NCI-H146 treated with DMSO at 0.1 percent for 48 hours (cell line): Measurements from ENCODE around the gene RAN.
"Not testable (repeated sequence)": the region's sequence is repeated elsewhere in the genome, so short reads cannot be mapped to it uniquely, and the experiment has no call there.

Experiments used
- DNase-seq: peaks from one replicate; lab custom pipeline; 2025; ENCODE audit not compliant: unreplicated experiment; lab: John Stamatoyannopoulos, UW

The RAN gene

DNA sequence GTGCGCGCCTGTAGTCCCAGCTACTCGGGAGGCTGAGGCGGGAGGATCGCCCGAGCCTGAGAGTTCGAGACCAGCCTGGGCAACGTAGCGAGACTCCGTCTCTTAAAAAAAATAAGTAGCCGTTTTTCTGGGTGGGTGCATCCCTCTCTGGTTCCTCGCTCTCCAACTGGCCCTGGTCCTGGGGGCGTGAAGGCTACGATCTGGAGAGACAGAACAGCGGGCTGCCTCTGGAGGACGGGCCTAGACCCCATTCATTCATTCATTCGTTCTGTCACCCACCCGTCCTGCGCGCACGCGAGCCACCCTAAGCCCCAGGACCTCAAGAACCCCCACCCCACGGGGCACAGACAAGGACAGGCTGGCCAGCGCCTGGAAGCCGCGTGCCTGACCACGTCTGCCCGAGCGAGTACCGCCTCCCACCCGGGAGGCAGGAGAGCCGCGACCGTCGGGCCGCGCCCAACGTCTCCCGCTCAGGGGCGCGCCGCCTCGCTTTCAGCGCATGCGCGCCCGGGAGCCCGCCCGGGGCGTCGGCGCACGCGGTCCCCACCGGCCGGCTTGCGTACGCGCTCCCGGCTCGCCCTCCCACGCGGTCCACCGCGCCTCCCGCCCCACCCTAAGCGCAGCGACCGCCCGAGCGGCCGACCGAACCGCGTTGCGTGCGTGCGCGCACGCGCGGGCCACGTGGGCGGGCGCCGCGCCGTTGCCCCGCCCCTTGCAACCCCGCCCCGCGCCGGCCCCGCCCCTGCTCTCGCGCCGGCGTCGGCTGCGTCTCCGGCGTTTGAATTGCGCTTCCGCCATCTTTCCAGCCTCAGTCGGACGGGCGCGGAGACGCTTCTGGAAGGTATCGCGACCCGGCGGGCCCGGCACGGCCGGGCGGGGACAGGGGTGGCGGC, at the start of gene RAN:
Gene RAN, plus strand, starts transcription at position 781 of the 893 bp plus-strand sequence. CDS start 528 bp downstream, outside the sequence.
- DNase-seq: peak; percentile 68

DNA sequence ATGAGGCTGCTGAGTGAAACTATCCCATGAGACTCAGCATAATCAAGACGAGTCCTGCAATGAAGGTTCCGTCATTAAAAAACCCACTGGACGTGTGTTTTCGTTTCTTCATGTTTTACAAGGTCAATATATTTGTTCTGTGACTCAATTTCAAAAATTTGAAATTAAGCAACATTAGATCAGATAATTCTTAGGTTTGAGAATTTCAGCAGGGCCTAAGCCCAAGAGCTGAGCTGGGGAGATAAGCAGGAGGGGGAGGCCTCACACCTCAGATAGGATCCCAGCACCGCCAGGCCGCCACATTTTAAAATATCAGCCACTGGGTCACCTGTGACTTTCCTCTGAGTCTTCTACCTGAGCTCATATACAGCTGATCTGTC, 46.1 kb upstream of the RAN start:
- DNase-seq: no peak

DNA sequence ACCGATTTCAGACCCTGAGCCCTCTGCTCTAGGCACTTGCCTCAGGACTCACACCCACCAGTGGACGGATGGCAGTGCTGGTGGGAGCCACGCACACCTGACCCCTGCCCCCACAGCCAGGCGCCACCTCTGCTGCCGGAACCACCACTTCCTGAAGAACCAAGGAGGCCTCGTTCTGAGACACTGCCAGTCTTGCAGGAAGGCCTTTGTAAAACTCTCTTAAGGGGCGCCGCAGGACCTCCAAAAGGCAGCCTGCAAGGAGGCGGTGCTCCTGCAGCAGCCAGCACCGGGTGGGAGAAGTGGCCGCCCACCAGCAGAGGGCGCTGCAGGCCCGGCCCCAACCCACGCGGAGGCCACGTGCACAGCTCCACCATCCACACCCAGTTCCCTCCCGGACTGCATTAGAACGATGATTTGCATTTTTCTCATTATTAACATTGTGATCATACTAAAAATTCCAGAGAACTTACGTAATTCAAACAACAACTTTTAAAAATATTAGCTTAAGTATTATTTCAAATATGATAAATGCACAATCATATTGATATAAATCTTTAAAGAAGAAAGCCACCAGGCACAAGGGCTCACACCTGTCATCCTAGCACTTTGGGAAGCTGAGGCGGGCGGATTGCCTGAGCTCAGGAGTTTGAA, 45.6 kb upstream of the RAN start:
- DNase-seq: no peak

DNA sequence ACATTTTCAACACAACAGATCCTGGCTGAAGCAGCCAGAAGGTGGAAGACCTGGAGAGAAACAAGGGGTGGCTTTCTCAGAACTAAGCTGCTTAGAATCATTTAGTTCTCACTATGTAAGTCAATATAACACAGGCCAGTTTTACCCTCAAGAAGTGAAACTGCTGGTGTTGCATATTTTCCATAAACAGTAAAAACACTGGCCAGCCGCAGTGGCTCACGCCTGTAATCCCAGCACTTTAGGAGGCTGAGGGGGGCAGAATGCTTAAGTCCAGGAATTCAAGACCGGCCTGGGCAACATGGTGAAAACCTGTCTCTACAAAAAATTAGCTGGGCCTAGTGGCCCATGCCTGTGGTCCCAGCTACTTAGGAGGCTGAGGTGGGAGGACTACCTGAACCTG, 44.4 kb upstream of the RAN start:
- no peak for DNase-seq

DNA sequence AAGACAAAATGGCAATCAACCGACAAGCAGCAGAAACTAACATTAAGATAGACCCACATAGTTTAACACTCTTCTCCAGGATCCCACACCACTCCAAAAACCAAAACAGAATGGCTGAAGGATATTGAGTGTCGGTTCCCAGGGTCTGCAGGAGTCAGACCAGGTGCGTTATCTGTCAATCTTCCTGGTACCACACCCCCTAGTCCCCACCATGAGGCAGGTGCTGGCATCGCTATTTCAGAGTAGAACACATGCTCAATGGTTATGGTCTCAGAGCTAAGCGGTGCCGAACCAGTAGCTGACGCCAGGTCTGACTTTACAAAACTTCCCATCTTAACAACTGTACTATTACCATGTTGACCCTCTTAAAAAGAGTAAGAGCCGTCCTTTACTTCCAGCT, 43.0 kb upstream of the RAN start:
- DNase-seq: no peak

DNA sequence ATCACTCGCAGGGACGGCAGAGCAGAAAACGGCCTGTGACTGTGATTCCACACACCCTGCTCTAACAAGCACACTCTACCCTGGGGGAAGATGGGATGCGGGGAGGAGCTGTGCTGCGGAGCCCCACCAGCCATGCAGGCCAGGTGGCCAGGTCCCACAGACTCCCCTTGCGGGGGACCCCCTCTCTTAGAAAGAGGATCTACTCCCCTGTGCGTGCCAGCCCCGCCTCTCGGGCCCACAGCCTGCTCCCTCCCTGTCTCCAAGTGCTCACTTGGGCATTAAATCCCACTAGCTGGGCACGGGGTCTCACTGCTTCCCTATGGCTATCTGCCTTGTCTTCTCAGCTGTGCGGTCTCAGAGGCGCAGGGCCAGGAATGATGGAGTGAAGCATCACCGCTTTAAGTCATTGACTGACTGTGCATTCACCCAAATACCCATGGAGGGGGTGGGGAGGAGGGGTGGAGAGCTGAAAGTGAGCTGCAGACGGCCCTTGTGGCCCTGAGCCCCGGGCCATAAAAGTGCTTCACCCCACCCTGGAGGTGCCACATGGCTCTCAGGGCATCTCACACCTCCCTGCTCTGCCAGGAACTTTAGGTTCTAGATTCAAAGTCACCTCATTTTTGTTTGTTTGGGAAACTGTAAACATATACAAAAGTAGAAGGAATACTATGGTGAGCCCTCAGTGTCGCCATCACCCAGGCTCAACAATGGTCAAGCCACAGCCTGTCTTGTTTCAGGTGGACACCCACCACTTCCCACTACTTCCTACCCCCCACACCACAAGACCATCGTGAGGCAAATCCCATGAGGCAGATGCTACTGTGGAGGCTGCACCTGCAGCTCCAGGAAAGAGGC, 42.2 kb upstream of the RAN start:
- DNase-seq: no peak

DNA sequence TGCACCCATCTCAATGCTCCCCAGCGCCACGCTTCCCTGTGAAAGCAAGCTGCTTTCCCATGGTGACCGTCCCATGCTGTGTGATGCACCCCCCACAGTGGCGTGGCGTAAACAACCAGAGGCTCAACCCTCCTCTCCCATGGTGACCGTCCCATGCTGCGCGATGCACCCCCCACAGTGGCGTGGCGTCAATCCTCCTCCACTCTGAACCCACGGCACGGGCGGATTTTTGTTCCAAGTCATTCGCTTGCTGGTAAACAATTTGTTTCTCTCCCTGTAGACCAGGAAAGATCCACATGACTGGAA, 41.7 kb upstream of the RAN start:
- DNase-seq: peak; percentile 49

DNA sequence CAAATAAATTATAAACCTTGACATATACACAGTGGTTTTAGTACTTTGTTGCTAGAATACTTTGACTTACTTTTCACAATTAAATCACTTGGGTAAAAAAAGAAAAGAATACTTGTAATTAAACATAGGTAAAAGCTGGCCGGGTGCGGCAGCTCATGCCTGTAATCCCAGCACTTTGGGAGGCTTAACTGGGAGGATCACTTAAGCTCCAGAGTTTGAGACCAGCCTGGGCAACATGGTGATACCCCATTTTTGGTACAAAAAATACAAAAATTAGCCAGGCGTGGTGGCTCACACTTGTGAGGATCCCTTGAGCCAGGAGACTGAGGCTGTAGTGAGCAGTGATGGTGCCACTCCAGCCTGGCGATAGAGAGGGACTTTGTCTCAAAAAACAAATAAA, 40.6 kb upstream of the RAN start:
- no peak for DNase-seq

DNA sequence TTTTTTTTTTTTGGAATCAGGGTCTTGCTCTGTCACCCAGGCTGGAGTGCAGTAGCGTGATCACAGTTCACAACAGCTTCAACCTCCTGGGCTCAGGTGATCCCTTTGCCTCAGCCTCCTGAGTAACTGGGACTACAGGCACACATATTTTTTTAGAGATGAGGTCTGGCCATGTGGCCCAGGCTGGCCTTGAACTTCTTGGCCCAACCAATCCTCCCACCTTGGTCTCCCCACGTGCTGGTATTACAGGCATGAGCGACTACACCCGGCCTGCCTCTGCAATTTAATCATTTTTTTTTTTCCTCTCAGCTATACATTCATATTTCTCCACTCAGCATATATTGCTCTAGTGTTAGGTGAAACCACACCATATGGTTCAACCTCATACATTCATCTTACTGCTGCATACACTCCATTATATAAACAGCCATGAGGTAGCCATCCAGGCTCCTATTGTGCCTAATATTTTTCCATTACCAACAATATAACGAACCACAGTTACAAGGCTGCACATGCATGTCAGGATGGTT, 39.9 kb upstream of the RAN start:
- DNase-seq: no peak

DNA sequence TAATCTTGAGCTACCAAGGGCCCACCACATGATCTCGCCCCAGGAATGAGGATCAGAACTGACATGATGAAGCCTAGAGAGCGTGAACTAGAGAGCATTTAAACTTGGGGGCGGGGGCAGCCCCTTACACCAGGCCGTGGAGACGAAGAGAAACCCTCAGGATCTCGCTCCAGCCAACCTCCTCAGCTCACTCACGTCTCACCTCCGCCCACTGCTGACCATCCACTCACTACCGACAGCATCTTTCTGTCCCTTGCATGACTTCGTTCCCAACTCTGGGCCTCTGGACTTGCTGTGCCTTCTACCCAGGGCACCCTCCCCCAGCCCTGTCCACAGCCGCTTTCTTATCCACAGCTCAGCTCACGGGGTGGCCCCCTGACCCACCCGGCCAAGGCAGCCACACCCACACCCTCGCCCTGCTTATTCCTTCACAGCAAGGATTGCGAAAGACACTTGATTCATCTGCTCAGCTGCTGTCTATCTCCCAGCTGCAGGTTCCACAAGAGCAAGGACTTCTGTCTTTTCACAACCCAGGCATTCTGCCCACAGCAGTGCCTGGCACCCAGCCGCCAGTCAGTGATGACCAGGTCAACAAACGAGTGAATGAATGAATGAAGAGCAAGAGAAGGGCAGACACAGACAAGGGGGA, 39.2 kb upstream of the RAN start:
- DNase-seq: no peak

DNA sequence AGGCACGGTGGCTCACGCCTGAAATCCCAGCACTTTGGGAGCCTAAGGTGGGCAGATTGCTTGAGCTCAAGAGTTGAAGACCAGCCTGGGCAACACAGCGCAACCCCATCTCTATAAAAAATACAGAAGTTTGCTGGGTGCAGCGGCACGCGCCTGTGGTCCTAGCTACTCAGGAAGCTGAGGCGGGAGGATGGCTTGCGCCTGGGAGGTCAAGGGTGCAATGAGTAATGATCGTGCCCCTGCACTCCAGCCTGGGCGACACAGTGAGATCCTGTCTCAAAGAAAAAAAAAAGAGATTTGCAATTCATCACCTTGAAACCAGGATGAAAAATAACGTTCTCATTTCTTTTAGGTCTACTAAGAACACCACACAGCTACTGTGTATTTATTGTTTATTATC, 36.9 kb upstream of the RAN start:
- no peak for DNase-seq

DNA sequence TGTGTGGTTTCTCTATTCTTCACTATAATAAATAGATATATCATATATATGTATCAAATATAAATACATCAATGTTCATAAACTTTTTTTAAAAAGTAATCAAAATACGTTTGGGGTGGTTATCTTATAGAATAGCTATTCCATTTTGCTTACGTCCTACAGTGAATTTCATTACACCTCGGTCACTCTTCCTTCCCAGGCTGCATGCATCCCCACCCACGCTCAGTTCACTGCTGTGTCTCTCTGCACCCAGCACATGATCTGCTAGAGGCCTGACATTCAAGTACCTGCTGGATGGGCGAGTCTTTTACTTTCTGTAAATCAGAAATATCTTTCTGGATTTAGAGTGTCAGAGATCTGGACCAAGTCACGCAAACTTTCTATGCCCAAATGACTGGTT, 36.4 kb upstream of the RAN start:
- no peak for DNase-seq

DNA sequence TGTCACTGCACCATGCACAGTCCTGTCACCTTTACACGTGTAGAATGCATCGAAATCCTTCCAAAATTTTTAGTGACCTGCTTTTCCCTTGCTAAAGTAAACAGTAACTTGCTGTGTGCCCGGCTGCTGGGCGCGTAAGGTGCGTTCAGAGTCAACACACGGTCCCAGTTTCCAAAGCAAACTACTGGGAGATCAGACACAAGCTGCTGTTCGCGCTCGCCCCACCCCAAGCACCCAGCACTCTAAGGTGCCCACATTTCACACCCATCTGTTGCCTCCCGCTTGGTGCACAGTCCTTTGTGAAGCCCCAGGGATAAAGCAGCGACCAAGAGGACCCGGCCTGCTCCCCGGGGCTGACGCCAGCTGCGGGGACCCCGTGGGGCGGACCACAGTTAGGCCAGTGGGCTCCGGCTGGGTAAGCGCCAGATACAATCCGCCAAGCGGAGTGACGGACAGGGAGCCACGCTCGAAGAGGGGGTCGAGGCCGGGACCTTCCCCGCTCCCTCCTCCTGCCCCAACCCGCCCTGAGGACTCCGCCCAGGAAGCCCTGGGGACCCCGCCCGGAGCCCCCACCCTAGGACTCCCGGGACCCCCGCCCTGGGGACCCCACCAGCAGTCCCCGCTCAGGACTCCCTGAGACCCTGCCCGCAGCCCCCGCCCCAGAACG, 33.4 kb upstream of the RAN start:
- peak; percentile 26 for DNase-seq

DNA sequence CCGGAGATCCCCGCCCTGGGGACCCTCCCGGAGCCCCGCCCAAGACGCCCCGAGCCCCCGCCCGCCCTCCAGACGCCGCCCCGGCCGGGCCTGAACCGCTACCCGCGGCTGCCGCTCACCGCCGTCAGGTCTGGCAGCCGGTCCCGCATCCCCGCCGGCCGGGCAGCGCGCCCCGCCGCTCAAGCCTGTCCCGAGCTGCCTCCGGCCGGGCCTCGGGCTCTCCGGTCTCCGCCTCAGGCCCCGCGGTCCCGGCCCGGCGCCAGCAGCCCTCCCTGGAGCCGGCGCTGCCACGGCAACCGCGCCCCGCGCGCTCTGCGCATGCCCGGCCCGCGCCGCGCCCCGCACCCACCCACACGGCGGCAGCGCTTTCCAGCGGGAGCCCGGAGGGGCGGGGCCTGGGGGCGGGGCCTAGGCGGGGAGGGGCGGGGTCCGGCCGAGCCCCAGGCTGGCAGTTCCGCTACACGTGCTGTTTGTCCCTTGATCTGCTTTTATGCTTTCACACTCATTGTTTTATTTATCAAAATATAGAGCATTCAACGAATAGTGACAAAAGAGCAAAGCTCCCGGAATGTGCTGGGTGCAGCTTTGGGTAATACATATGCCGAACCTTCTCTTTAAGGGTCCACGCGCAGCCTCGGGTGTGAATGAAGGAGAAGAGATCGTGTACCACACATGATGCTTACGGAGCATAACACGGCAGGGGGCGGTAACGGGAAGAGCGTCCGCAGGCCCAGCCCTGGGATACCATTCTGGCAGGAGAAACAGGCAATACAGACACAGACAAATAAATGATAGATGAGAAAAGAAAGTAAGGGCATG, 32.7 kb upstream of the RAN start, which contains the start of gene STX2:
Gene STX2, minus strand, starts transcription at position 300 of the 819 bp plus-strand sequence. Its CDS starts 151 bp downstream, at position 149.
- DNase-seq: peak; percentile 78

DNA sequence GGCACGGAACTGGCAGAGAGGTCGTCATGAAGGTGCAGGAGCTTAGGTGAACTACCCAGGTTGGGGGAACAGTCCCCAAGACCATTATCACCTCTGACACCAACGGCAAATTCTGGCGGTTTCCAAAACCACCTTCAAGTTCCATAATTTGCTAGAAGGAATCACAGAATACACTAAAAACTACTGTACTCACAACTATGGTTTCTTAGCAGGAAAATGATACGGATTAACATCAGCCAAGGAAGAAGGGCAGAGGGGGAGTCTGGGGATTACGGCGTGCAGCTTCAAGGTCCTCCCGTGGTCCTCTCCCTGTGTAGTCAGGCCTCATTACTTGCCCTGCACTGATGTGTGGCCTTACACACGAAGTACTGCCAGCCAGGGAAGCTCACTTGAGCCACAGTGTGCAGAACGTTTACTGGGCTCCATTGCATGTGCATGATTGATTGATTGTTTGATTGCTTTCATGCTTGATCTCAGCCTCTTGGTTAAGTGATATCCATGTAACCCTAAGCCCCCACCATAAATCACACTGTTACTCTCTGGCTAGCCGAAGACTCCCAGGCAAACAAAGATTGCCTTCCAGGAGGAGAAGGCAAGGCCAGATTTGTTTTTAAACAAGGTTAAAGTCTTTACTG, 32.0 kb upstream of the RAN start:
- DNase-seq: no peak

DNA sequence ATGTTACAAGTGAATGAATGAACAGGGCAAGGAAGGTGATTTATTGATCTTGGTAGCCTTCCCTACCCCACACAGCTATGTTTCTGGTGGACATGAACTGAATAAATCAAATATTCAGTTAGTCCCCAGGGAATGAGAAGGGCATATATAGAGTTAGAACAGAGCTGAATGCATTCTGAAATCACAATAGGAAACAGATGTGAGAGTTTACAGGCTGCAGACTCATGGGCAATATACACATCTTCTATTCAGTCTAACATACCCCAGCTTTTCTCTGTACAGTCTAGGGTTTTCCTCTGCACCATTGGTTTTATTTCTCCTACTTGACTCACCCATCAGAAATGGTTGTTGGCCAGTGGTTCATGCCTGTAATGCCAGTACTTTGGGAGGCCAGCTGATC, 25.5 kb upstream of the RAN start:
- no peak for DNase-seq

DNA sequence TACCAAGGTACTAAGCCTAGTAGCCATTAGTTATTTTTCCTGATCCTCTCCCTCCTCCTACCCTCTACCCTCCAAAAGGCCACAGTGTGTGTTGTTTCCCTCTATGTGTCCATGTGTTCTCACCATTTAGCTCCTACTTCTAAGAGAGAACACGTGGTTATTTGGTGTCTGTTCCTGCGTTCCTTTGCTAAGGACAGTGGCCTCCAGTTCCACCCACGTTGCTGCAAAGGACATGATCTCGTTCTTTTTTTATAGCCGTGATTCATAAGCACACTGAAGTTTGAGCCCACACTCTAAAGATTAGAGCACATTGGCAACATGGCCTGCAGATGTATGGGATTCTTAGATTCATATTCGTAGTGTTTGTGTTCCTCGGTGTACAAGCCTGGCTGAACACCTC, 24.8 kb upstream of the RAN start:
- DNase-seq: no peak

DNA sequence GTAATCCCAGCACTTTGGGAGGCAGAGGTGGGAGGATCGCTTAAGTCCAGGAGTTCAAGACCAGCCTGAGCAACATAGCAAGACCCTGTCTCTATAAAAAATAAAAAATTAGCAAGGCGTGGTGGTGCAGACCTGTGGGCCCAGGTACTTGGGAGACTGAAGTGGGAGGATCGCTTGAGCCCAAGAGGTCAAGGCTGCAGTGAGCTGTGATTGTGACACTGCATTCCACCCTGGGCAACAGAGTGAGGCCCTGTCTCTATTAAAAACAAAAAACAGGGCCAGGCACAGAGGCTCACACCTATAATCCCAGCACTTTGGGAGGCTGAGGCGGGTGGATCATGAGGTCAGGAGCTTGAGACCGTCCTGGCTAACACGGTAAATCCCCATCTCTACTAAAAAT, 23.8 kb upstream of the RAN start:
- DNase-seq: not testable (repeated sequence)

DNA sequence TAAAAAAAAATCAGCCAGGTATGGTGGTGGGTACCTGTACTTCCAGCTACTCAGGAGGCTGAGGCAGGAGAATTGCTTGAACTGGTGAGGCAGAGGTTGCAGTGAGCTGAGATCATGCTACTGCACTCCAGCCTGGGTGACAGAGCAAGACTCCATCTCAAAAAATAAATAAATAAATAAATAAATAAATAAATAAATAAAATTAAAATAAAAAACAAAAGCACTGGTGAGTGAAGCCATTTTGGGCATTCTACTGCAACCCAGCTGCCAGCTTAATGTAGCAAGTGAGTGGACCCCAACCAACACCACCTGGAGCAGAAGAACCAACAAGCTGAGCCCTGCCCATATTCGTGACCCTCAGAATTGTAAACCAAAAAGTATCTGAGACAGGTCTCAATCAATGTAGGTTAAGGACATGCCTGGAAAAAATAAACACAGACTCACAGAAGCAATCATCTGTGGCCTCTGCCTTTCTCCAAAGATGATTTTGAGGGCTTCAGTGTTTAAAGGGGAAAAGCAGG, 23.0 kb upstream of the RAN start:
- DNase-seq: not testable (repeated sequence)
